LNCAP (cell line): ENCODE results near the gene ADAD2.

Experiments
- CTCF ChIP-seq: fragments of 450-650 bp; IDR thresholded peaks from 2 replicates; pipeline ENCODE4 v1.5.1; 2017; ENCODE audit warnings: mild to moderate bottlenecking

The ADAD2 gene

GRCh38 chr16:84243732-84244131, 52.8 kb downstream of the ADAD2 start:
- no peak for TF ChIP-seq CTCF

- no peak for TF ChIP-seq CTCF
Observed at GRCh38 chr16:84244728-84245127, 53.8 kb downstream of the ADAD2 start.

- TF ChIP-seq CTCF: no peak
Observed at GRCh38 chr16:84245956-84246678, 55.2 kb downstream of the ADAD2 start.

GRCh38 chr16:84246679-84247077, 55.7 kb downstream of the ADAD2 start:
- no peak for TF ChIP-seq CTCF
